Motor neuron (in vitro differentiated cells): Measurements from ENCODE around the gene PDXDC1. TPM values are rescaled to one million over a fixed set of nuclear protein-coding genes. Genes with fewer than 3 reads are reported as not detected.
"Not testable (repeated sequence)": the region's sequence is repeated elsewhere in the genome, so short reads cannot be mapped to it uniquely, and the experiment has no call there.

Source experiments
- ATAC-seq, 8 experiments: fragments of 200-7000 bp; cut with Tn5 transposase; replicated peaks in 6 of 8; 2 replicates each; pipeline ENCODE4 v1.8.0; 2021; ENCODE audit warnings: mild to moderate bottlenecking in 8 of 8, moderate library complexity in 8 of 8
- H3K27ac ChIP-seq, 2 donors: fragments of 250-450 bp; sonication (Bioruptor Pico); 2 replicates each; pipeline ENCODE4 v1.9.0; 2021; ENCODE audit warnings: antibody characterized with exemption in 2 of 2, mild to moderate bottlenecking in 2 of 2, moderate library complexity in 1 of 2
- H3K4me1 ChIP-seq, 2 donors: fragments of 250-450 bp; sonication (Bioruptor Pico); replicated peaks in 1 of 2; 2 replicates each; pipeline ENCODE4 v1.6.1; 2021; ENCODE audit warnings: antibody characterized with exemption in 2 of 2, mild to moderate bottlenecking in 2 of 2, moderate library complexity in 1 of 2
- H3K4me3 ChIP-seq, 5 donors: fragments of 250-450 bp; sonication (Bioruptor Pico); 2 replicates each; pipeline ENCODE4 v1.9.0; 2021; ENCODE audit warnings: antibody characterized with exemption in 5 of 5, mild to moderate bottlenecking in 5 of 5, moderate library complexity in 4 of 5
- WGBS, 10 experiments: fragments of 450-650 bp; shearing (Covaris generic); methylation state at CpG; one replicate each; pipeline ENCODE4 v1.0.0; 2022; 5-methylcytosine and 5-hydroxymethylcytosine counted together
- in situ Hi-C, 9 experiments: fragments of 400-800 bp; cut with MboI; loops; one replicate each; pipeline ENCODE4 v1.15.0; 2021; ENCODE audit warnings: low sequenced_read_pairs in 9 of 9, low pct_unique_long_range_greater_than_20kb in 2 of 9; ENCODE audit not compliant: unreplicated experiment in 9 of 9
- total RNA-seq, 8 experiments: library from RNA; unstranded; fragments of 300-600 nt; gene quantifications; 2 replicates each; pipeline versions ENCODE4 v1.2.3 to v1.2.4, GENCODE V29; 2022

Gene PDXDC1
- total RNA-seq, 8 experiments from 2014 or later: 47.7 to 86.5 (median 64.9) TPM

DNA sequence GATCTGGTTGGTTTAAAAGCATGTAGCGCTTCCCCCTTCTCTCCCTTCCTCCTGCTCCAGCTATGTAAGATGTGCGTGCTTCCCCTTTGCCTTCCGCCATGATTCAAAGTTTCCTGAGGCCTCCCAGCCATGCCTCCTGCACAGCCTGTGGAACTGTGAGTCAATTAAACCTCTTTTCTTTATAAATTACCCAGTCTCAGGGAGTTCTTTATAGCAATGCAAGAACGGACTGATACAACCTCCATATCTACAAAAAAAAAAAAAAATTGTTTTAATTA is 16.6 kb upstream of the PDXDC1 start:
- Histone ChIP-seq H3K4me3 (no peak overlapping the region), H3K27ac (no peak overlapping the region), H3K4me1 (peaks cover 7 to 10% of the 10 kb centered on the region in 2 donors)
- in situ Hi-C loops: no loop called here
- WGBS, 10 experiments: 57 to 100% (median 93%) methylated on average over 2 to 4 of the region's 4 CpGs
- no peak for ATAC-seq

DNA sequence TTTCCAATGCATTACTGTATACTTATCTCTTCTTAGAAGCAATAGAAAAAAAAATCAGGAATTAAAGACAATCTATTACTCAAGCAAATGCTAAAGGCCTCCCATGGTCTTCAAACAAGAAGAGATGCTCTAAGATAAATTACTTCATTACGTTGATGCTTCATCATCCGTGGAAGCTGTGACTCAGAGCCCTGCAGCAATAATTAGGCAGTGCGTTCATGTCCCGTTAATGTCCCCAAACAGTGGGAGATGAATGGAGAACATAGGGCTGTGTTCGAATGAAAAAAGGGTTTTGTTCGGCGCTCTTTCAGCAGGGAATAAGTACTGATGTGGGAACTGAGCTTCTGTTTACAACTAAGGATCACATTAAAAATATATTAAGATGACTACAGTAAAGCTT is 15.9 kb upstream of the PDXDC1 start:
- in situ Hi-C loops: no loop called here
- peaks cover 7 to 10% of the 10 kb centered on the region in 2 donors for H3K4me1 ChIP-seq
- no peak overlapping the region for H3K4me3 ChIP-seq
- H3K27ac ChIP-seq: no peak overlapping the region
- WGBS, 10 experiments: 16 to 68% (median 51%) methylated on average over 4 to 7 of the region's 7 CpGs
- ATAC-seq: peak in 5 of 8 experiments; percentile 93 to 97 (median 94)

DNA sequence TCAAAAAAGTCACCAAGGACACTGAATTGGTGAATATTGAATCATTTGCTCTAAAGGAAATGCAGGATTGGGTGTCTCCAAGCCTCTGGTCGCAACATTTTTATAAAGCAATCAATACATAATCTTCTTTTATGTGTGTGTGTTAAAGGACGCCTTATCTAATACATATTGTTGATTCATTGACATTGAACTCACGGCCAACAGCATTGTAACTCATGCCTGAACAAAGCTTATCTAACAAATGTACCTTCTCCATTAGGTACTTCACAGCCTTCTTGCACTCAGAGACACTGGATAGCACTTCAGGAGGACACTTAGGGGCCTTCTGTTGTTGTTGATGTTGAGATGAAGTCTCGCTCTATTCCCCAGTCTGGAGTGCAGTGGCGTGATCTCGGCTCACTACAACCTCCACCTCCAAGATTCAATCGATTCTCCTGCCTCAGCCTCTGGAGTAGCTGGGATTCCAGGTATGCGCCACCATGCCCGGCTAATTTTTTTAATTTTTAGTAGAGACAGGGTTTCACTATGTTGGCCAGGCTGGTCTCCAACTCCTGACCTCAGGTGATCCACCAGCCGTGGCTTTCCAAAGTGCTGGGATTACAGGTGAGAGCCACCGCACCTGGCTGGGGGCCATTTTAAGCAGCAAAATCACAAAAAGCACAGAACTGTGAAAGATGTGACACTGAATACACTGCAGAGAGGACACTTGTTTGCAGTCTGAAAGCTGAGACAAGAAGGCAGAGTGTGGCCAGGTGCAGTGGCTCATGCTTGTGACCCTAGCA is 13.2 kb upstream of the PDXDC1 start:
- in situ Hi-C loops: no loop called here
- peaks cover 7 to 10% of the 10 kb centered on the region in 2 donors for H3K4me1 ChIP-seq
- H3K27ac ChIP-seq: no peak overlapping the region
- WGBS, 10 experiments: 60 to 94% (median 85%) methylated on average over 6 to 11 of the region's 11 CpGs
- H3K4me3 ChIP-seq: no peak overlapping the region
- no peak for ATAC-seq

DNA sequence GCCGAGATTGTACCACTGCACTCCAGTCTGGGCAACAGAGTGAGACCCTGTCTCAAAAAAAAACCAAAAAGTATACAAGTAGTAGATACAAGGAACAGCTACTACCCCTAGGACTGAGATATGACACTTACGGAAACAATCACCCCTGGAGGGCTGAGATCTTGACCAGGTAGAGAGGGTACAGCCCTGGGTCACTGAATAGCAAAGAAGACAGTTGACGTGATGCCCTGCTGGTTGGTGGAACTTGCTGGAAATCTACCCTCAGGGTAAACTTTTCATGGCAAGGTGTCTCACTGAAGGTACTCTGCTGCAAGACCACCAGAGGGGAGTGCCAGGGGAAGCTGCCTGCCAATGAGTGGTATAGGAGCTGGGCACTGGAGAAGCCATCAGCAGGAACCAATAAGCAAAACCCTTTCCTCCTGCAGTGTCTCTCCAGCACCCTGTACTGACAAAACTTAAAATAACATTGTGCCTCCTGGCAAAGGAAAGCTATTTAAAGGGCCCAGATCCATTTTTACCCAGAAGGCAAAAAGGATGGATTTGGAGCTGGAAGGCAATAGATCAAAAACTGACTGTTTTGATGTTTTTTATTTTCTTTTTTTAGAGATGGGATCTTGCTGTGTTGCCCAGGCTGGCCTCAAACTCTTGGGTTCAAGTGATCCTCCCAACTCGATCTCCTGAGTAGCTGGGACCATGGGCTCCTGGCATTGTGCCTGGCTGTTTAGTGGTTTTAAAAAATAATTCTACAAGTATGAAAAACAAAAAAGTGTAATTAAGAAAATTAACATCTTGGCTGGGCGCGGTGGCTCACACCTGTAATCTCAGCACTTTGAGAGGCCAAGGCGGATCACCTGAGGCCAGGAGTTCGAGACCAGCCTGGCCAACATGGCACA is 11.3 kb upstream of the PDXDC1 start:
- H3K27ac ChIP-seq: no peak overlapping the region
- peaks cover 7 to 10% of the 10 kb centered on the region in 2 donors for H3K4me1 ChIP-seq
- WGBS, 10 experiments: 48 to 95% (median 68%) methylated on average over 4 to 8 of the region's 8 CpGs
- in situ Hi-C loops: no loop called here
- no peak overlapping the region for H3K4me3 ChIP-seq
- peak in 1 of 8 experiments; percentile 14 for ATAC-seq

DNA sequence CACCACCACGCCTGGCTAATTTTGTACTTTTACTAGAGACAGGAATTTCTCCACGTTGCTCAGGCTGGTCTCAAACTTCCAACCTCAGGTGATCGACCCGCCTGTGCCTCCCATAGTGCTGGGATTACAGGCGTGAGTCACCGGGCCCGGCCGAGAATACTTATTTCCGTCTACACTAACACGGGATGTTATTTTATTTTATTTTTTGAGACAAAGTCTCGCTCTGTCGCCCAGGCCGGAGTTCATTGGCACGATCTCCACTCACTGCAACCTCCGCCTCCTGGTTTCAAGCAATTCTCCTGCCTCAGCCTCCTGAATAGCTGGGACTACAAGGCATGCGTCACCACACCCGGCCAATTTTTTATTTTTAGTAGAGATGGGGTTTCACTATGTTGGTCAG is 9.5 kb upstream of the PDXDC1 start:
- H3K4me1 ChIP-seq: no peaks in the 10 kb centered on the region
- no peak overlapping the region for H3K4me3 ChIP-seq
- no peak for ATAC-seq
- in situ Hi-C loops: no loop called here
- WGBS, 10 experiments: 79 to 94% (median 87%) methylated on average over 7 to 17 of the region's 17 CpGs
- no peak overlapping the region for H3K27ac ChIP-seq

DNA sequence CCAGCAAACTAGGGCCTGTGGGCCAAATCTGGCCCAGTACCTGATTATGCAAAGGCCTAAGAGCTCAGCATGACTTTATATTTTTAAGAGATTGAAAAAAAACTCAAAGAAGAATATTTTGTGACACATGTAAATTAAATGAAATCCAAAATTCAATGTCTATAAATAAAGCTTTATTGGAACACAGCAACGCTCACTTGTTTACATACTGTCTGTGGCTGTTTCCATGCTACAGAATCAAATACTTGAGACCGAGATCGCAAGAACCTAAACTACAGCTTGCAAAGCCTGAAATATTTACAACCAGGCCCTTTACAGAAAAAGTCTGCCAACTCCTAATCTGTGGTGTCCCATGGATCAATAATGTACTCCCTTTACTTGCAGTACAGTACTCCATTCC is 5.0 kb upstream of the PDXDC1 start:
- H3K27ac ChIP-seq, in situ Hi-C loops, H3K4me1 ChIP-seq, ATAC-seq, H3K4me3 ChIP-seq: not testable (repeated sequence)
- WGBS, 10 experiments: 88 to 100% (median 97%) methylated on average over 3 of the region's 3 CpGs; no CpG with 5 or more reads in 2 of the 10 experiments

DNA sequence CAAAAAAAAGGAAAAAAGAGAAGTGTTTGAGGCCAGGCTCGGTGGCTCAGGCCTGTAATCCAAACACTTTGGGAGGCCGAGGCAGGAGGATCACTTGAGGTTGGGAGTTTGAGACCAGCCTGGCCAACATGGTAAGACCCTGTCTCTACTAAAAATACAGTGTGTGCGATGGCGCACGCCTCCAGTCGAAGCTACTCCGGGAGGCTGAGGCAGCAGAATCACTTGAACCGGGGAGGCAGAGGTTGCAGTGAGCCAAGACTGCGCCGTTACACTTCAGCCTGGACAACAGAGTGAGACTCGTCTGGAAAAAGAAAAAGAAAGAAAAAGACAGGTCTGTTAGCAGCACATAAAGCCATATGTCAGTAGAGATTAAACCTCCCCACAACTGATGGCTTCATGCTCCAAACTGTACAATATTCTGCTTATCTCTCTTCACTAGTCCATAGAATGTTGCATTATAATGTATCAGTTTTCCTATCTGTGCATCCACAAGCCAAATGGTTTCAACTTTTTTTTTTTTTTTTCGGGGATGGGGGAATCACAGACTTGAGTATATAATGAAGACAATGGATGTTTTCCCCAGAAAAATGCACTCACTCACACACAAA is 3.1 kb upstream of the PDXDC1 start:
- ATAC-seq, H3K4me1 ChIP-seq, H3K27ac ChIP-seq, in situ Hi-C loops, H3K4me3 ChIP-seq: not testable (repeated sequence)
- WGBS, 10 experiments: 66 to 100% (median 89%) methylated on average over 2 to 12 of the region's 12 CpGs; no CpG with 5 or more reads in 1 of the 10 experiments

DNA sequence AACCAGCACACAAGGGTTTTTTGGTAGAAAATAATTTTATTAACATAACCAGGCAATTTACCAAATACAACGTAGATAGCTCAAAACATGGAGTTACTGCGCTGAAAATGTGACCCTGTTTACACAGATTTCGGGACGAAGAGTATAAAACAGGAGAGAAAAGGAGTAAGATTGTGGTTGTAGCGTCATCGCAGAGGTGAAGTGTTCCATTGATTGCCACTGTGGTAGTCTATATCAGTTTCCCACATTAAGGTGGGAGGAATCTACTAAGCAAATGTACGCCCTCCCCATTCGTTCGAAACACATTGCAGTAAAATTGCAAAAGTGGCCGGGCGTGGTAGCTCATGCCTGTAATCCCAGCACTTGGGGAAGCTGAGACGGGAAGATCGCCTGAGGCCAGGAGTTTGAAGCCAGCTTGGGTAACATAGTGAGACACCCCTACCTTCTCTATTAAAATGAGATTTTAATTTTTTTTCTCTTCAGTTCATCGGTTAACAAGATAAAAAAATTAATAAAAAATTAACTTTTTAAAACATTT is 972 bp upstream of the PDXDC1 start:
- peak in 2 of 8 experiments; percentile 1 to 18 for ATAC-seq
- H3K27ac ChIP-seq, H3K4me1 ChIP-seq, in situ Hi-C loops: not testable (repeated sequence)
- WGBS, 10 experiments: 0 to 70% (median 56%) methylated on average over 1 to 7 of the region's 14 CpGs; no CpG with 5 or more reads in 3 of the 10 experiments
- H3K4me3 ChIP-seq: peak overlapping the region in 2 of 5 donors; percentile 90 to 95

DNA sequence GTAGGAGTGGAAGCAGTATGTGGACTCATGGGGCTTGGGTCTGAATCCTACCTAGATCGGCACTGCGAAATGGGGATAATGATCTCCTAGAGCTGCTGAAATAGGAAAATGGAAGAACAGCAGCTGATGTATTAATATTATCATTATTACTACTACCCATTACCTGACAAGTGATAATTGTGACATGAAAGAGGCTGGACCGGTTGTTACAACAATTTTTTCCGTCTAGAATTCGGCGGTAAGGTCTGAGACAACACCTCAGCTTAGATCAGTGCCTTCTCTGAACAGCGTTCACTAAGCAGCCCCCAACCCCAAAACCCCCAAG is 533 bp upstream of the PDXDC1 start:
- ATAC-seq, in situ Hi-C loops, H3K4me1 ChIP-seq: not testable (repeated sequence)
- Histone ChIP-seq H3K27ac (peak overlapping the region; percentile 80 to 98), H3K4me3 (peak overlapping the region; percentile 54 to 97 (median 90))
- 0 to 33% (median 0%) methylated on average over 1 to 6 of the region's 7 CpGs; no CpG with 5 or more reads in 4 of the 10 experiments for WGBS, 10 experiments

DNA sequence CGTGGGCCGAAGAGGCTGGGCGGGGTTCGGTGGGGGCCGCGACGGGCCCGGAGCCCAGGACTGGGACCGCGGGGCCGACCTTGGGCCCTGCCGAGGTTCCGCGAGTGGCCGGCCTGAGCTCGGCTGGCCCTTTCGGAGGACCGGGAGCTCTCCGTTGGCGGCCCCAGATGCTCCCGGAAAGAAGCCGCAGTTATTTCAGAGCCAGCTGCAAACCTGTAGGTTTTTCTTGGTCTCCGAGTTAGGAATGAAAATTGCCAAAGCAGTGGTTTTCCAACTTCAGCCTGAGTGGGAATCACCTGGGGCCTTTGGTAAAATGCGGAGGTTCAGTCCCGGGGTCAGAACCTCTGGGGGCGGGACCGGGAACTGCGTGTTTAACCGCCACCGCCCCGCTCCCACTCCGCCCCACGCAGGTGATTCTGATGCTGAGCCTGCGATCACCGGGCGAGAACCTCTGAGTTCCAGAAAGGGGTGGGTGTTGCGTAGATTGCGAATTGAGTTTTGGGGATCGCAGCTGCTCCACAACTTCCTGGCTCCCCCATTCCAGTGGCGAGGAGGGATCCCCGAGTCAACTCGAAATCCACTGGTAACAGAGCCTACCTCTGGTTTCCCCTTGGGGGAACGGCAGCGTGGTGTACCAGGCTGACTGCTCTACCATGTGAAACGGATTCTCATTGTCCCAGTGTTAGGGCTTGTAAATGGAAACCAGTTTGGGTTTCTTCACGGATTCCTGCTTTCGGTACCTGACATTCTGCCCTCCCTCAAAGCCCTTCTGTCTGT is 780 bp downstream of the PDXDC1 start:
- WGBS, 10 experiments: 2 to 18% (median 8%) methylated on average over 2 to 10 of the region's 47 CpGs; no CpG with 5 or more reads in 4 of the 10 experiments
- H3K4me1 ChIP-seq, in situ Hi-C loops: not testable (repeated sequence)
- peak overlapping the region; percentile 54 to 97 (median 90) for H3K4me3 ChIP-seq
- peak in 7 of 8 experiments; percentile 0 to 29 (median 12) for ATAC-seq
- H3K27ac ChIP-seq: peak overlapping the region; percentile 80 to 98

DNA sequence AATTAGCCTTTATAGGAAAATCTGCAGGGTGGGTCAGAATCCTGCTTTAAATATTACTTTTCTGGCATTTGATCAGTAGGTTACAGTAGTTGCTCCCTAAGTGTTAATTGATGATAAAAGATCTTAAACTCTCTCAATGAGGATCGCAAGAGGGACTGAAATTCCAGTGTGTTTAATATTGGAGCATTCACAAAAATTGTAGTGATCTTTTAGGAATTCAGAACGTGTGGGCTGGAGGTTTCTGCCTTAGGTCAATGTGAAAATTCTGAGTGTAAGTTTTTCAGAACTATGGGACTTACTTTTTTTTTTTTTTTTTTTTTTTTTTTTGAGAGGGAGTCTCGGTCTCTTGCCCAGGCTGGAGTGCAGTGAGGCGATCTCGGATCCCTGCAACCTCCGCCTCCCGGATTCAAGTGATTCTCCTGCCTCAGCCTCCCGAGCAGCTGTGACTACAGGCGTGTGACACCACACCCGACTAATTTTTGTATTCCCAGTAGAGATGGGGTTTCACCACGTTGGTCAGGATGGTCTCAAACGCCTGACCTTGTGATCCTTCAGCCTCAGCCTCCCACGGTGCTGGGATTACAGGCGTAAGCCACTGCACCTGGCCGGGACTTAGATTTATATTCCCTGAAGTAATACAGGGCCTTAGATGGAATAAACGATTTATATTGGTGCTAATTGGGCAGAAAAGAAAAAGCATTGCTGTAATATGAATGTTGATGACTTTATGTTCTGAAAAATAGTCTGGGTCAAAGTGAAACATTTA is 2.3 kb downstream of the PDXDC1 start:
- H3K27ac ChIP-seq, in situ Hi-C loops, H3K4me3 ChIP-seq, ATAC-seq, H3K4me1 ChIP-seq: not testable (repeated sequence)
- 10 to 100% (median 67%) methylated on average over 1 to 7 of the region's 16 CpGs; no CpG with 5 or more reads in 2 of the 10 experiments for whole genome bisulfite sequencing, 10 experiments

DNA sequence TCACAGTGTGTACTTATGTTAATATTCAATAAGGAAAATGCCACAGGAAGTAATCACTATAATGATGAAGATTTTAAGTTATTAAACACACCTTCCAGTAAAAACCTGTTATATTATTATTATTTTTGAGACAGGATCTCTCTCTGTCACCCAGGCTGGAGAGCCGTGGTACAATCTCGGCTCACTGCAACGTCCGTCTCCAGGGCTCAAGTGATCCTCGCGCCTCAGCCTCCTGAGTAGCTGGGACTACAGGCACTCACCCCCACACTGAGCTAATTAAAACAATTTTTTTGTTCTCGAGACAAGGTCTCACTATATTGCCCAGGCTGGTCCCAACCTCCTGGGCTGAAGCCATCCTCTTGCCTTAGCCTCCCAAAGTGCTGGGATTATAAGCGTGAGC is 3.5 kb downstream of the PDXDC1 start:
- in situ Hi-C loops, H3K4me1 ChIP-seq, H3K27ac ChIP-seq, H3K4me3 ChIP-seq, ATAC-seq: not testable (repeated sequence)
- WGBS, 10 experiments: 86 to 100% (median 93%) methylated on average over 1 to 4 of the region's 8 CpGs; no CpG with 5 or more reads in 4 of the 10 experiments
